ENCODE measurements around the gene GMCL2.

The GMCL2 gene

GRCh38 chr5:178221853-178222252 lies 34.7 kb upstream of the GMCL2 start:
- DNase-seq: no peak

- DNase-seq: no peak
Observed at GRCh38 chr5:178221282-178221681, 34.1 kb upstream of the GMCL2 start.

- DNase-seq: no peak
Observed at GRCh38 chr5:178218827-178219226, 31.7 kb upstream of the GMCL2 start.

GRCh38 chr5:178218237-178218776 lies 31.1 kb upstream of the GMCL2 start:
- DNase-seq: no peak

GRCh38 chr5:178216779-178217178 lies 29.6 kb upstream of the GMCL2 start:
- no peak for DNase-seq

DNA sequence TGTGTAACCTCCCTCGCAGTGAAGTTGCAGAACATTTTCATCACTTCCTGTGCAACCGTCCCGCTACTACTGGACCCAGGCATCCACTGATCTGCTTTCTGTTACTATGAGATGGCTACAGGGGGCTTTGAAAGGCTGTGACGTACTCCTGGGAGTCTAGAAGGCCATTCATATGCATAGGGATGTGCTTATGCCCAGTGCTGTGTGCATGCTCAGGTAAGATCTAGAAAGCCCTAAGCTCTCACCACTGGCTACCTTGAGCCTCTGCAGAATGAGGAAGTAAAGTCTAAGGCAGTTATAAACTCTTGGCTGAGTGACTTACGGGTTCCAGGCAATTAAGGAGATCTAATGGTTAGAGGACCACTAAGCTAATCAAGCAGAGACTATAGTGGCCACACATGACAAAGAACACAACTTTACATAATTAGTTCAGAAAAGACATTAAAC lies 28.9 kb upstream of the GMCL2 start:
- no peak for DNase-seq

GRCh38 chr5:178215280-178216002 lies 28.3 kb upstream of the GMCL2 start:
- DNase-seq: no peak

GRCh38 chr5:178214160-178214803 lies 27.1 kb upstream of the GMCL2 start:
- no peak for DNase-seq

DNA sequence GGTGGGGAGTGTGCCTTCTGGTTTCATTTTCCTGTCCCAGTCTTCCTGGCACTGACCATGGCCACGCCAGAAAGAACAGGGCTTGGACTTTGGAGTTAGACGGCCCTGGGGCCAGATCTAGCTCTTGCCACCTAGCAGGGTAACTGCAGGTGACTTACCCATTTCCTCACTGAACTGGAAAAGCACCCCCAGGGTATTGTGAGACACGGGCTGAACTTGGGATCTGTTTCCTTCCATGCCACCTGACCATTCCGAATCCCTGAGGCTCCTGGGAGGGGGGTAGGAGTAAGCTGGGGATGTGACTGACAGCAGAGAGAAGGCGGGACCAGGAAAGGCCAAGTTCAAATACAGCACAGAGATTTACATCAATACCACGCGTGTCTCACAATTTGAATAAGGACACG lies 26.6 kb upstream of the GMCL2 start:
- no peak for DNase-seq

- no peak for DNase-seq
Observed at GRCh38 chr5:178213003-178213461, 25.9 kb upstream of the GMCL2 start.

- DNase-seq: no peak
Observed at GRCh38 chr5:178212241-178213002, 25.3 kb upstream of the GMCL2 start.

GRCh38 chr5:178211095-178212048 lies 24.2 kb upstream of the GMCL2 start:
- DNase-seq: no peak

- DNase-seq: no peak
Observed at GRCh38 chr5:178210686-178211085, 23.5 kb upstream of the GMCL2 start.

GRCh38 chr5:178210073-178210535 lies 22.9 kb upstream of the GMCL2 start:
- no peak for DNase-seq

GRCh38 chr5:178209334-178210072 lies 22.3 kb upstream of the GMCL2 start:
- DNase-seq: no peak

GRCh38 chr5:178208540-178209227 lies 21.5 kb upstream of the GMCL2 start:
- no peak for DNase-seq

DNA sequence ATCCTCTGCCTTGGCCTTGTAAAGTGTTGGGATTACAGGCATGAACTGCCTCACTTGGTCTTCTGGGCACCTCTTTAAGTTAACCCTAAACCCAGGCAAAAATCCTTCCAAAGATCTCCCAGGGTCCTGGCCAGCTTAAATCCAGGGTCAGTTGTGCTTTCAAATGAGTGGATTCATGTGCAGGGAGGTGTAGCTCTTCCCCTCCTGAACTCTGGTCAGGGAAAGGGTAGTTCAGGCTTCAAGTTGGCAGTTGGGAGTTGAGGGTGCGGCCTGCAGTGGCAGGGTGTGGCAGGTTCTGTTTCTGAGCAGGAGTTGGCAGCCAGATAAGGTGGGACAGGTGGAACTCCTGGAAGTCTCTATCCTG lies 20.7 kb upstream of the GMCL2 start:
- no peak for DNase-seq

DNA sequence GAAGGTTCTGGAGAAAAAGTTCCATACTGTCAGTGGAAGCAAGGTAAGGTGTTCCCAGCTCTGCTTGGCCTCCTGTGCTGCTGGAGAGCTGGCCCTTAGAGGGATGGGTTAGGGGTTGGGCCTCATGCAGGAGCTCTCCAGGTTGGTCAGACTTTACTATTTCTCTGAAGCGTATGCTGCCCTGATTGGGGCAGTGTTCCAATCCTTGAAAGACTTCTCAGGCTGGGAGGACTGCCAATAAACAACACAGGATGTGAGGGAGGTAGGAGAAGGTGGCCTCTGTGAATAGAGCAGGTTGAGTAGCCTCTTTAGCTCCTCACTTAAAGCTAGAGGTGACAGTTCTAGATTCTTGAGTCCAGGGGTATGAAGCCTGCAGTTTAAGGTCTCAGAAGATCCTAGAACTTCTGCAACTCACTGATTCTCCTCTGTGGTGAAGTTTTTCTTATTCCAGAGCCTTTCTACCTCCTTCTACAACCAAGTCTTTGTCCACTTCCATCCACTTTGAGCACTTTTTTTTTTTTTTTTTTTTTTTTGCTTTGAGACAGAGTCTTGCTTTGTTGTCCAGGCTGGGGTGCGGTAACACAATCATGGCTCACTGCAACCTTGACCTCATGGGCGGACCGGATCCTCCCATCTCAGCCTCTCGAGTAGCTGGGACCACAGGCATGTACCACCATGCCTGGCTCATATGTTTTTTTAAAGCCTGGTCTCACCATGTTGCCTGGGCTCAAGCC lies 20.2 kb upstream of the GMCL2 start:
- DNase-seq: peak; percentile 53

GRCh38 chr5:178206166-178207101 lies 19.3 kb upstream of the GMCL2 start:
- no peak for DNase-seq
